ENCODE results near the gene CEACAM16. TPM values are rescaled to one million over a fixed set of nuclear protein-coding genes. Genes with fewer than 3 reads are reported as not detected.

CEACAM16 gene
- total RNA-seq, 4 donors from 2014 or later = not detected

DNA sequence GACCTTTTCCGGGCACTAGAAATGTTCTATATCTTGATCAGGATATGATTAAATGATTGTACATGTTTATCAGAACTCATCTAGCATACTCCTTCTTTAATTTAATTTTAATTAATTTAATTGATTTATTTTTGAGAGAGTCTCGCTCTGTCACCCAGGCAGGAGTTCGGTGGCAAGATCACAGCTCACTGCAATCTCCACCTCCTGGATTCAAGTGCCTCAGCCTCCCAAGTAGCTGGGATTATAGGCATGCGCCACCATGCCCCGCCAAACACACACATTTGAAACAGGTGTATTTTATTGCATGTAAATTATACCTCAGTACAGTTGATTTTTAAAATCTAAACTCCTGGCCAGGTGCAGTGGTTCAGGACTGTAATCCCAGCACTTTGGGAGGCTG is 32.1 kb downstream of the CEACAM16 start:
- DNase-seq (ENCODE audit: low spot score) (no peak), ATAC-seq (ENCODE audit: low FRiP score) (no peak)
- TF ChIP-seq, protein P1, sequence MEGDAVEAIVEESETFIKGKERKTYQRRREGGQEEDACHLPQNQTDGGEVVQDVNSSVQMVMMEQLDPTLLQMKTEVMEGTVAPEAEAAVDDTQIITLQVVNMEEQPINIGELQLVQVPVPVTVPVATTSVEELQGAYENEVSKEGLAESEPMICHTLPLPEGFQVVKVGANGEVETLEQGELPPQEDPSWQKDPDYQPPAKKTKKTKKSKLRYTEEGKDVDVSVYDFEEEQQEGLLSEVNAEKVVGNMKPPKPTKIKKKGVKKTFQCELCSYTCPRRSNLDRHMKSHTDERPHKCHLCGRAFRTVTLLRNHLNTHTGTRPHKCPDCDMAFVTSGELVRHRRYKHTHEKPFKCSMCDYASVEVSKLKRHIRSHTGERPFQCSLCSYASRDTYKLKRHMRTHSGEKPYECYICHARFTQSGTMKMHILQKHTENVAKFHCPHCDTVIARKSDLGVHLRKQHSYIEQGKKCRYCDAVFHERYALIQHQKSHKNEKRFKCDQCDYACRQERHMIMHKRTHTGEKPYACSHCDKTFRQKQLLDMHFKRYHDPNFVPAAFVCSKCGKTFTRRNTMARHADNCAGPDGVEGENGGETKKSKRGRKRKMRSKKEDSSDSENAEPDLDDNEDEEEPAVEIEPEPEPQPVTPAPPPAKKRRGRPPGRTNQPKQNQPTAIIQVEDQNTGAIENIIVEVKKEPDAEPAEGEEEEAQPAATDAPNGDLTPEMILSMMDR (IDR thresholded peaks at IDR 0.05) = no peak

DNA sequence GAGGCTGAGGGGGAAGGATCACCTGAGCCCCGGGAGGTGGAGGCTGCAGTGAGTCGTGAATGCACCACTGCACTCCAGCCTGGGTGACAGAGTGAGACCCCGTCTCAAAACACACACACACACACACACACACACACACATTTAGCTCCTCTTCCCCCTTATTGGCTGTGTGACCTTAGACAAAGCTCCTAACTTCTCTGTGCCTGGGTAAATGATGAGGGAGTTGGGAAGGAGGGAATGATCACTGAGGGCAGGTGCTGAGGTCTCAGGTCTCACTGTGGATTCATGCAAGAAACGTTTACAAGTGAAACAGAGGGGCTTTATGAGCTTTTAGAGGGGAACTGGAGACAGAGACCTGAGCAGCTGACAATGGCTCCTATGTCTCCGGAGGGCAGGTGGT is 32.7 kb downstream of the CEACAM16 start:
- DNase-seq (ENCODE audit: low spot score) = no peak
- peak; percentile 11 for ATAC-seq (ENCODE audit: low FRiP score)
- TF ChIP-seq, protein P1 (IDR thresholded peaks at IDR 0.05) = no peak

GRCh38 chr19:44732235-44733014 is 33.5 kb downstream of the CEACAM16 start:
- TF ChIP-seq, protein P1 (IDR thresholded peaks at IDR 0.05) = no peak
- DNase-seq (ENCODE audit: low spot score) = no peak
- no peak for ATAC-seq (ENCODE audit: low FRiP score)

DNA sequence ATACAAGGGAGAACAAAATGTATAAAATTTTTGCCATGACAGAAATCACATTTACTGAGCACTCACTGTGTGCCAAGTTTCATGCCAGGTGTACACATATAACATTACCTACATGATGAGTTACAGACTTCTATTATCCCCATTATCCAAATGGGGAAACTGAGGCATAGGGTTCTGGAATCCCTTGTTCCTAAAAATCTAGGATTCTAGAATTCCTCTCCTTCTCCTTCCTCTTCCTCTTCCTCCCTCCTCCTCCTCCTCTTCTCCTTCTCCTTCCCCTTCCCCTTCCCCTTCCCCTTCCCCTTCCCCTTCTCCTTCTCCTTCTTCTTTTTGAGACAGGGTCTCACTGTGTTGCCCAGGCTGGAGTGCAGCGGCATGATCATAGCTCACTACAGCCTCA is 35.4 kb downstream of the CEACAM16 start:
- TF ChIP-seq, protein P1 (IDR thresholded peaks at IDR 0.05) = no peak
- ATAC-seq (ENCODE audit: low FRiP score) = no peak

DNA sequence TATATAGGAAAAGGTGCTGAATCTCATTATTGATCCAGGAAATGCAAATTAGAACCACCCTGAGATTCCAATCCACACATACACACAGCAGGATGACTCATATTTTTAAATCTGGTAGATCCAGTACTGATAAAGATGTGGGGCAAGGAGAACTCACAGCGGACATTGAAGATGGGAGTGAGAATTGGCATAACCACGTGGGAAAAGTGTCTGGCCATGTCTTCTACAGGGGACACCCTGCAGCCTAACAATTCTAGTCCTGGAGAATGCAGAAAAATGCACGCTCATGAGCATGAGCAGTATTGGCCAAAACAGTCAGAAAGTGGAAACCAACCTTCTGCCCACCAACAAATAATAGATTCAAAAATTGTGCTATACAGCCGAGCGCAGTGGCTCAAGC is 36.1 kb downstream of the CEACAM16 start:
- DNase-seq (ENCODE audit: low spot score) (no peak), ATAC-seq (ENCODE audit: low FRiP score) (no peak)
- TF ChIP-seq, protein P1 (IDR thresholded peaks at IDR 0.05) = no peak

More for the DNA sequence above, 35.4 kb downstream of the CEACAM16 start:
- no peak for DNase-seq (ENCODE audit: low spot score)

GRCh38 chr19:44737238-44738071 is 38.5 kb downstream of the CEACAM16 start:
- no peak for DNase-seq (ENCODE audit: low spot score)
- TF ChIP-seq, protein P1 (IDR thresholded peaks at IDR 0.05) = no peak
- ATAC-seq (ENCODE audit: low FRiP score) = no peak

Data from omental fat pad (tissue), 4 donors.